K562 (cell line): Measurements from ENCODE around the gene CRYBA4. TPM values are rescaled to one million over a fixed set of nuclear protein-coding genes. Genes with fewer than 3 reads are reported as not detected.
A peak's percentile ranks its signal among the peaks of the same experiment; 100 is the strongest.

Source experiments
- ATAC-seq: fragments of 200-7000 bp; cut with Tn5 transposase; 3 replicates; pipeline ENCODE4 v1.9.1; 2020; ENCODE audit warnings: moderate library complexity
- Bru-seq: library from RNA; stranded (reverse); fragments of 400-500 nt; gene quantifications from one replicate; lab custom pipeline; 2021; lab: Mats Ljungman, UMichigan
- BruChase-seq, 2 experiments: library from RNA; stranded (reverse); fragments of 400-500 nt; gene quantifications; one replicate each; lab custom pipeline; 2021; lab: Mats Ljungman, UMichigan
- BruUV-seq: library from RNA; stranded (reverse); fragments of 400-500 nt; replicated peaks from 2 replicates; lab custom pipeline; 2021; lab: Mats Ljungman, UMichigan
- CTCF ChIA-PET: fragments of 300-600 bp; formaldehyde crosslinking; extraction: SDS; loops from one replicate; lab custom pipeline; 2021; ENCODE audit warnings: low intra/inter-chr PET ratio; lab: Yijun Ruan, JAX
- POLR2A ChIA-PET: fragments of 300-600, 350-650 bp; sonication (Branson Sonifier 250); formaldehyde crosslinking; extraction: SDS; loops from one replicate; lab custom pipeline; 2021; ENCODE audit warnings: antibody characterized with exemption, inconsistent platforms; lab: Yijun Ruan, JAX
- DNase-seq, 4 experiments: peaks; one replicate each; pipeline versions ENCODE4 v3.0.0 to v3.0.0-alpha.2; 2011 to 2018; ENCODE audit warnings: low spot score in 3 of 4, mixed read lengths in 3 of 4; ENCODE audit errors: extremely low read depth in 1 of 4
- FAIRE-seq: peaks from 2 replicates; lab custom pipeline; 2011; peaks lifted over from hg19 to GRCh38; lab: Jason Lieb, UNC
- H2AFZ ChIP-seq: 2 replicates; pipeline ENCODE4 v1.6.0; 2011; ENCODE audit warnings: low read depth, low read length, control low read depth, inconsistent platforms
- H3K27ac ChIP-seq: fragments of 200-600 bp; 3 replicates; pipeline ENCODE4 v1.8.0; 2011; ENCODE audit warnings: low read depth, mild to moderate bottlenecking, control low read depth, inconsistent platforms, low read length, moderate library complexity, mixed read lengths; ENCODE audit errors: extremely low read depth
- H3K27me3 ChIP-seq, 2 experiments: fragments of 300-600 bp in 1 of 2; 2 replicates in 1 of 2; 3 replicates in 1 of 2; pipeline versions ENCODE4 v1.6.0 to v1.8.0; 2011; ENCODE audit warnings: inconsistent platforms in 2 of 2, low read length in 2 of 2, mild to moderate bottlenecking in 1 of 2, mixed read lengths in 1 of 2, moderate library complexity in 1 of 2; ENCODE audit not compliant: control insufficient read depth in 2 of 2, insufficient read depth in 2 of 2
- H3K36me3 ChIP-seq: fragments of 300-600 bp; 3 replicates; pipeline ENCODE4 v1.8.0; 2011; ENCODE audit warnings: mild to moderate bottlenecking, low read length, inconsistent platforms; ENCODE audit not compliant: control insufficient read depth, insufficient read depth
- H3K4me1 ChIP-seq, 2 experiments: fragments of 200-600 bp in 1 of 2; replicated peaks in 1 of 2; 2 replicates in 1 of 2; 3 replicates in 1 of 2; pipeline versions ENCODE4 v1.5.1 to v1.8.0; 2011; ENCODE audit warnings: inconsistent platforms in 2 of 2, low read length in 2 of 2, mild to moderate bottlenecking in 1 of 2, mixed read lengths in 1 of 2, moderate library complexity in 1 of 2; ENCODE audit not compliant: control insufficient read depth in 2 of 2, insufficient read depth in 2 of 2
- H3K4me2 ChIP-seq: 2 replicates; pipeline ENCODE4 v1.6.1; 2011; ENCODE audit warnings: low read length, control low read depth, inconsistent platforms, mixed read lengths; ENCODE audit not compliant: insufficient read depth
- H3K4me3 ChIP-seq: fragments of 200-600 bp; sonication (generic), shearing (Covaris generic); 2 replicates; pipeline ENCODE4 v1.5.1; 2016; ENCODE audit warnings: control low read depth, inconsistent platforms
- H3K79me2 ChIP-seq: fragments of 200-600 bp; 3 replicates; pipeline ENCODE4 v1.8.0; 2011; ENCODE audit warnings: low read length, inconsistent platforms; ENCODE audit not compliant: control insufficient read depth, insufficient read depth
- H3K9ac ChIP-seq, 2 experiments: 2 replicates each; pipeline versions ENCODE4 v1.6.0 to v1.6.1; 2011; ENCODE audit warnings: low read depth in 2 of 2, low read length in 2 of 2, control low read depth in 1 of 2, inconsistent platforms in 1 of 2, mild to moderate bottlenecking in 1 of 2, mixed read lengths in 1 of 2; ENCODE audit not compliant: insufficient read depth in 1 of 2
- H3K9me1 ChIP-seq: one replicate; pipeline ENCODE4 v1.6.0; 2011; ENCODE audit warnings: inconsistent platforms, mild to moderate bottlenecking, low read length, moderate library complexity; ENCODE audit not compliant: control insufficient read depth, insufficient read depth
- H3K9me3 ChIP-seq: replicated peaks from 2 replicates; pipeline ENCODE4 v1.5.1; 2011; ENCODE audit warnings: low read depth, low read length, inconsistent platforms; ENCODE audit not compliant: control insufficient read depth, insufficient read depth
- H4K20me1 ChIP-seq: replicated peaks from 2 replicates; pipeline ENCODE4 v1.6.1; 2011; ENCODE audit warnings: low read length, inconsistent platforms, mixed read lengths; ENCODE audit not compliant: control insufficient read depth, insufficient read depth
- C11orf30 ChIP-seq: fragments of 450-650 bp; IDR thresholded peaks from 2 replicates; pipeline ENCODE4 v1.6.1; 2016; ENCODE audit warnings: low read depth, mild to moderate bottlenecking
- FOXJ2 ChIP-seq: fragments of 200-800 bp; sonication (Bioruptor generic); IDR thresholded peaks from 2 replicates; pipeline ENCODE4 v1.6.1; 2016; ENCODE audit warnings: missing genetic modification characterization, missing compliant biosample characterization
- MAFK ChIP-seq: IDR thresholded peaks from 2 replicates; pipeline ENCODE4 v1.6.1; 2011; ENCODE audit warnings: low read length, improper control_type of control experiment
- NFYB ChIP-seq: IDR thresholded peaks from 2 replicates; pipeline ENCODE4 v1.6.1; 2011; ENCODE audit warnings: mild to moderate bottlenecking, moderate library complexity; ENCODE audit not compliant: insufficient read length; ENCODE audit errors: extremely low read depth
- ZFX ChIP-seq: sonication (generic); formaldehyde crosslinking; IDR thresholded peaks from 2 replicates; pipeline ENCODE4 v1.8.0; 2022; ENCODE audit warnings: mild to moderate bottlenecking, missing genetic modification reagents, moderate library complexity
- ZNF316 ChIP-seq: fragments of 450-650 bp; IDR thresholded peaks from 2 replicates; pipeline ENCODE4 v1.6.1; 2016
- ZNF695 ChIP-seq: fragments of 450-650 bp; formaldehyde crosslinking; IDR thresholded peaks from 2 replicates; pipeline ENCODE4 v1.4.0; 2020; ENCODE audit warnings: mild to moderate bottlenecking, moderate library complexity
- WGBS: fragments of 100-300 bp; shearing (Covaris generic); methylation state at CpG from one replicate; pipeline ENCODE4 v1.1.6; 2016; ENCODE audit warnings: low coverage, mixed read lengths; ENCODE audit not compliant: insufficient coverage; ENCODE audit errors: missing lambda C conversion rate; 5-methylcytosine and 5-hydroxymethylcytosine counted together
- in situ Hi-C: fragments of 300-500 bp; cut with MboI; formaldehyde crosslinking; loops from 4 replicates; pipeline ENCODE4 v1.15.0; 2018; ENCODE audit warnings: inconsistent platforms, mixed read lengths
- intact Hi-C: fragments of 100-400 bp; cut with micrococcal nuclease; formaldehyde crosslinking; loops from 2 replicates; pipeline ENCODE4 v1.14.2; 2022
- long read RNA-seq, 3 experiments: library from polyadenylated mRNA in 2 of 3; library from RNA in 1 of 3; unstranded in 2 of 3; stranded (forward) in 1 of 3; transcript quantifications; one replicate each; pipeline ENCODE4 v2.0.0, GENCODE V29; 2019 to 2022
- polyA minus RNA-seq, 3 experiments: library from RNA; depleted of rRNA, polyadenylated mRNA; stranded (reverse); fragments of >200 nt; gene quantifications; 2 replicates each; pipeline ENCODE4 v1.2.3, GENCODE V29; 2011
- polyA plus RNA-seq, 8 experiments: library from polyadenylated mRNA; depleted of rRNA in 4 of 8; stranded (reverse) in 5 of 8; unstranded in 3 of 8; fragments of >200 nt; fragmentation: Nextera tagmentation in 2 of 8; fragmentation: Illumina TruSeq in 1 of 8; extraction: Ambion mirVana in 2 of 8; extraction: Trizol in 1 of 8; gene quantifications; 2 replicates each; pipeline versions ENCODE4 v1.2.1 to v1.2.3, GENCODE V29; 2011 to 2014; ENCODE audit warnings: inconsistent platforms in 1 of 8, missing spikeins in 1 of 8
- total RNA-seq, 7 experiments: library from RNA; depleted of rRNA in 6 of 7; stranded (reverse); fragments of >200 nt in 6 of 7; fragmentation: Illumina TruSeq in 2 of 7; extraction: Trizol in 2 of 7; gene quantifications; 2 replicates each; pipeline versions ENCODE4 v1.2.1 to v1.2.3, GENCODE V29; 2011 to 2021; ENCODE audit warnings: low replicate concordance in 1 of 7
- TF ChIP-seq, protein P1 (sequence below): IDR thresholded peaks from 2 replicates; pipeline ENCODE4 v1.6.1; 2012; ENCODE audit warnings: low read depth, low read length, improper control_type of control experiment, borderline replicate concordance

The CRYBA4 gene
- total RNA-seq (2011; cell fraction: chromatin; rRNA removed; ENCODE audit: low replicate concordance) = 0.56 TPM in 1 of 2 replicates, not detected in the other
- total RNA-seq (2011; cell fraction: nucleolus; rRNA removed) = 0.67 TPM in 1 of 2 replicates, not detected in the other
- total RNA-seq (2011; cell fraction: nucleoplasm; rRNA removed) = not detected in 2 replicates
- 0.73 and 1.6 TPM in 2 replicates for total RNA-seq (2014; rRNA removed)
- 0.32 and 0.76 TPM in 2 replicates for total RNA-seq (2014; rRNA removed; fragmentation: Illumina TruSeq; extraction: Trizol)
- total RNA-seq (2015; rRNA removed; fragmentation: Illumina TruSeq; extraction: Trizol) = 0.34 and 0.69 TPM in 2 replicates
- total RNA-seq (2021) = 3.3 and 3.9 TPM in 2 replicates
- 1.7 and 1.9 TPM in 2 replicates for polyA plus RNA-seq (2011; rRNA removed)
- 0.47 and 1.5 TPM in 2 replicates for polyA plus RNA-seq (2011; cell fraction: cytosol; rRNA removed)
- 0.35 and 1.1 TPM in 2 replicates for polyA plus RNA-seq (2011; cell fraction: nucleus; rRNA removed)
- polyA plus RNA-seq (2012) = 1.7 and 2.1 TPM in 2 replicates
- polyA plus RNA-seq (2014; fragmentation: Illumina TruSeq; extraction: Trizol) = 0.59 and 0.60 TPM in 2 replicates
- polyA plus RNA-seq (2014; fragmentation: Nextera tagmentation; extraction: Ambion mirVana) = 1 to 10 TPM; 1.6 to 2.1 TPM
- 0.93 and 2.1 TPM in 2 replicates for polyA plus RNA-seq (2014; rRNA removed)
- not detected in 2 replicates for polyA minus RNA-seq (2011; rRNA and poly(A)+ RNA removed)
- polyA minus RNA-seq (2011; cell fraction: cytosol; rRNA and poly(A)+ RNA removed) = not detected in 2 replicates
- polyA minus RNA-seq (2011; cell fraction: nucleus; rRNA and poly(A)+ RNA removed) = not detected in 2 replicates
- percentile 42 among the genes with signal in this experiment for Bru-seq, nascent RNA
- percentile 39 among the genes with signal in this experiment for BruChase-seq, experiment 1, labeled RNA remaining after a 2-hour chase
- percentile 43 among the genes with signal in this experiment for BruChase-seq, experiment 2, labeled RNA remaining after a 6-hour chase
- long read RNA-seq, experiment 1, partial matches to known transcripts = 0 of 2 reads
- long read RNA-seq, experiment 1, other reads (novel, unspliced or antisense) = 2 of 2 reads
- long read RNA-seq, experiment 2, partial matches to known transcripts = 2 of 5 reads
- long read RNA-seq, experiment 2, other reads (novel, unspliced or antisense) = 3 of 5 reads
- long read RNA-seq, experiment 3, partial matches to known transcripts = 0 of 1 reads
- long read RNA-seq, experiment 3, other reads (novel, unspliced or antisense) = 1 of 1 reads

DNA sequence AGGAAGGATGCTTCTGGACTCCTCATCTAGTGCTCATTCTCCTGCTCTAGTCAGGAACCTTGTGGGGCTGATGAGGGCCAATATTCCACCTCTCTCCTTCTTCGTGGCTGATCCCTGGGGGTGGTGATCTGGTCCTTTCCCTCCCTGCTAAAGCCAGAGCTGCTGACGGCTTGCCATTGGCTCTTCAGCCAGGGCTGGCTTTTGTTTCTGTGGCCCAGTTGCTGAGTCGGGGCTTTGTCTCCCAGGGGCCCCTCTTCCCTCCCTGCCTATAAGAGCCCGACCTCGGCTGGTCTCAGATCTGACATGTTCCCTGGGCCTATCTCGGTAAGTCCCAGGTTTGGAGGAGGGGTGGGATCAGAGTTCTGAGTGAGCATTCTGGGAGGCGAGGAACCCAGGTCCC is at the start of gene CRYBA4:
TSS of gene CRYBA4 (plus strand) at position 301 of the 400 bp plus-strand sequence. CDS start 634 bp downstream, outside the sequence.
- Histone ChIP-seq H3K27me3 (no peaks in the 10 kb centered on the region), H4K20me1 (no peaks in the 10 kb centered on the region), H3K27ac (no peak within 1 kb of the TSS; the same call in 2 of the 3 replicates), H3K9ac (peak within 1 kb of the TSS; percentile 43 to 62; a peak in 2 of 4 replicates), H3K4me2 (no peak within 1 kb of the TSS), H3K9me3 (no peaks in the 10 kb centered on the region), H3K4me1 (peaks cover 38 to 43% of the 10 kb centered on the region in 2 experiments), H3K9me1 (no peaks in the 10 kb centered on the region), H3K79me2 (no peaks in the 10 kb centered on the region), H3K36me3 (no peaks in the 10 kb centered on the region), H2AFZ (peak within 1 kb of the TSS; percentile 49), H3K4me3 (no peak within 1 kb of the TSS)
- intact Hi-C loops (no loop called here), in situ Hi-C loops (no loop called here)
- POLR2A ChIA-PET = interaction anchor here (1.1 to 1.3 kb wide), 2 partner anchors 11 to 12 kb away, joined by 3 read pairs; no protein-coding TSS in a partner anchor
- ATAC-seq (no peak), FAIRE-seq (no peak), DNase-seq (no peak)
- CTCF ChIA-PET = no interaction called here
- WGBS = 68% methylated on average over 3 of the region's 7 CpGs
- TF ChIP-seq NFYB = no peak
- TF ChIP-seq FOXJ2 (tag) = no peak
- peak; percentile 24; the same call in 1 of the 2 replicates for TF ChIP-seq C11orf30
- TF ChIP-seq ZNF316 = peak; percentile 20; the same call in 1 of the 2 replicates
- TF ChIP-seq MAFK = 0 out of 2 replicates have a peak, but pooled peaks have one; percentile 15
- no peak for TF ChIP-seq ZNF695 (CRISPR knock-in tag)
- TF ChIP-seq ZFX = no peak
- TF ChIP-seq, protein P1, sequence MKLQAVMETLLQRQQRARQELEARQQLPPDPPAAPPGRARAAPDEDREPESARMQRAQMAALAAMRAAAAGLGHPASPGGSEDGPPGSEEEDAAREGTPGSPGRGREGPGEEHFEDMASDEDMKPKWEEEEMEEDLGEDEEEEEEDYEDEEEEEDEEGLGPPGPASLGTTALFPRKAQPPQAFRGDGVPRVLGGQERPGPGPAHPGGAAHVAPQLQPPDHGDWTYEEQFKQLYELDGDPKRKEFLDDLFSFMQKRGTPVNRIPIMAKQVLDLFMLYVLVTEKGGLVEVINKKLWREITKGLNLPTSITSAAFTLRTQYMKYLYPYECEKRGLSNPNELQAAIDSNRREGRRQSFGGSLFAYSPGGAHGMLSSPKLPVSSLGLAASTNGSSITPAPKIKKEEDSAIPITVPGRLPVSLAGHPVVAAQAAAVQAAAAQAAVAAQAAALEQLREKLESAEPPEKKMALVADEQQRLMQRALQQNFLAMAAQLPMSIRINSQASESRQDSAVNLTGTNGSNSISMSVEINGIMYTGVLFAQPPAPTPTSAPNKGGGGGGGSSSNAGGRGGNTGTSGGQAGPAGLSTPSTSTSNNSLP = no peak
- no TSS peak for BruUV-seq
